ENCODE measurements around the gene CXCR6.

Gene CXCR6

GRCh38 chr3:45940004-45940780 lies 3.1 kb upstream of the CXCR6 start:
- H3K4me1 Mint-ChIP-seq, result peaks cover 5% of the 10 kb centered on the region
- no peaks in the 10 kb centered on the region for H3K27me3 Mint-ChIP-seq (ENCODE audit: low read depth)
- no peaks in the 10 kb centered on the region for H3K9me3 Mint-ChIP-seq
- no peak for TF ChIP-seq CTCF (IDR thresholded peaks at IDR 0.05; ENCODE audit: unreplicated experiment in 3 of 3)
- H3K4me3 Mint-ChIP-seq, result no peak overlapping the region
- H3K36me3 Mint-ChIP-seq (ENCODE audit: low read depth), result peaks cover 22% of the 10 kb centered on the region
- H3K27ac Mint-ChIP-seq, result no peak overlapping the region

DNA sequence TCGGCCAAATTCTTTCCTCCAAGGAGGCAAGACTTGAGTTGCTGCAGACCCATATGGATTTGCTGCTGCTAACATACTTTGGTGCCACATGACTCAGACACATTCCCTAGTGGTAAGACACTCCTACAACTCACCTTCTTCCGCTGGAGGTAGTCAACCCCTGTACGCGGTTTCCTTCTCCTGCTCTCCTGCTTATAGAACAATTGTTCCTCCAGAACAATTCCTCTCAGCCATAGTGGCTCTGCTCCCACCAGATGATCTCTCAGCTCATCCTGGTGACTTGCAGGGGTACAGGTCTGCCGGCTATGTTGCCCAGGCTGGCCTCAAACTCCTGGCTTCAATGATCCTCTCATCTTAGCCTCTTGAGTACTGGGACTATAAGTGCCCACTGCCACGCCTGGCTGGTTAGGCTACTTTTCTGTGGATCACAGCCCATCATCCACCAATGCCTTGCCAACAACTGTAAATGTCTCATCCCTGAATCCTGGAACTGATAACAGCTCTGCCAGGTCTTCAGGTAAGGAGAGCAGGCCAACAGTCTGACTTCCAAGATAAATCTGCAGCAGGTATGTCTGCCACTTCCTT lies 2.4 kb upstream of the CXCR6 start:
- Mint-ChIP-seq H3K4me3 (no peak overlapping the region), H3K27ac (no peak overlapping the region), H3K4me1 (peaks cover 5% of the 10 kb centered on the region), H3K9me3 (no peaks in the 10 kb centered on the region), H3K27me3 (ENCODE audit: low read depth) (no peaks in the 10 kb centered on the region), H3K36me3 (ENCODE audit: low read depth) (peaks cover 21% of the 10 kb centered on the region)
- no peak for TF ChIP-seq CTCF (IDR thresholded peaks at IDR 0.05; ENCODE audit: unreplicated experiment in 3 of 3)

- Mint-ChIP-seq H3K27me3 (ENCODE audit: low read depth) (no peaks in the 10 kb centered on the region), H3K4me3 (no peak overlapping the region), H3K36me3 (ENCODE audit: low read depth) (peaks cover 28% of the 10 kb centered on the region), H3K27ac (no peak overlapping the region), H3K9me3 (no peaks in the 10 kb centered on the region), H3K4me1 (peaks cover 5% of the 10 kb centered on the region)
- TF ChIP-seq CTCF (IDR thresholded peaks at IDR 0.05; ENCODE audit: unreplicated experiment in 3 of 3), result no peak
These were observed 1.0 kb upstream of the CXCR6 start for GRCh38 chr3:45942051-45942825.

DNA sequence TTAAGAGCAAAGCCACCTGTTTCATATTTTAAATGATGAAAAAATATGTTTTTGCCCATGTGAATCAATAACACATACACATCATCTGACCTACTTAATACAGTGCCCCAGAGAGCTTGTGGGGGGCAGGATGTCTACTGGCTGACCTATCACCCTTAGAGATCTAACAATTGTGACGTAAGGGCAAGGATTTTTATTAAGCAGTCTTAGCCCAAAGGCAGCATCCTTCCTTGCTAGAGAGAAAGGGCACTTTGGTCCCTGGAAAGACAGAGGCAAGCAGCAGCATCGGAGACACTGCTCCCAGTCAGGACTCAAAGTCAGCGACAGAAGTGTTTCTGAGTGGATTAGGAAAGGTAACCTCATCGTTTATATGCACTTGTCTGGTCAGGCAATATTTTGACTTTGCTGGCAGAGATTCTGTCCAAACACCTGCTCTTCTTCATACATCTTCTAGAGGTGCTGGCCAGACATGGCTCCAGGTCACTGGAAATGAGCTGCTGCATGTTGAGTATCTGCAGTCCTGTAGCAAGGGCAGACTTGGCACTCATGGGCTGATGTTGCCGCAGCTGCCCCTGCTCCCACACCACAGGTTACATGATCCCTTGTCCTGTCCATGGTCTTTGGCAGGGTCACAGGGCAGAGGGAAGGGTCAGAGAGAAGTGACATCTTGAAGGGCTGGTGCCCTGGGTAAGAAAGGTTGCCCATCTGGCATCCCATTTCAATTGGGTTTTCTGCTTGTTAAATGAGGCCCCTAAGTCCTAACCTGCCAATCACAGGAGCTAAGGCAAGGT lies 1.8 kb downstream of the CXCR6 start:
- peaks cover 39% of the 10 kb centered on the region for H3K36me3 Mint-ChIP-seq (ENCODE audit: low read depth)
- no peaks in the 10 kb centered on the region for H3K9me3 Mint-ChIP-seq
- no peaks in the 10 kb centered on the region for H3K27me3 Mint-ChIP-seq (ENCODE audit: low read depth)
- TF ChIP-seq CTCF (IDR thresholded peaks at IDR 0.05; ENCODE audit: unreplicated experiment in 3 of 3), result no peak
- H3K4me3 Mint-ChIP-seq, result no peak overlapping the region
- H3K4me1 Mint-ChIP-seq, result peaks cover 5% of the 10 kb centered on the region
- no peak overlapping the region for H3K27ac Mint-ChIP-seq

- TF ChIP-seq CTCF (IDR thresholded peaks at IDR 0.05; ENCODE audit: unreplicated experiment in 3 of 3), result no peak
- no peak overlapping the region for H3K27ac Mint-ChIP-seq
- H3K4me3 Mint-ChIP-seq, result no peak overlapping the region
- H3K36me3 Mint-ChIP-seq (ENCODE audit: low read depth), result peaks cover 30% of the 10 kb centered on the region
- no peaks in the 10 kb centered on the region for H3K9me3 Mint-ChIP-seq
- H3K4me1 Mint-ChIP-seq, result no peaks in the 10 kb centered on the region
- H3K27me3 Mint-ChIP-seq (ENCODE audit: low read depth), result no peaks in the 10 kb centered on the region
These were observed 3.0 kb downstream of the CXCR6 start for GRCh38 chr3:45946307-45946706.

Measured in nephron (organoid).